ENCODE measurements around the gene FNDC3B.

The FNDC3B gene

DNA sequence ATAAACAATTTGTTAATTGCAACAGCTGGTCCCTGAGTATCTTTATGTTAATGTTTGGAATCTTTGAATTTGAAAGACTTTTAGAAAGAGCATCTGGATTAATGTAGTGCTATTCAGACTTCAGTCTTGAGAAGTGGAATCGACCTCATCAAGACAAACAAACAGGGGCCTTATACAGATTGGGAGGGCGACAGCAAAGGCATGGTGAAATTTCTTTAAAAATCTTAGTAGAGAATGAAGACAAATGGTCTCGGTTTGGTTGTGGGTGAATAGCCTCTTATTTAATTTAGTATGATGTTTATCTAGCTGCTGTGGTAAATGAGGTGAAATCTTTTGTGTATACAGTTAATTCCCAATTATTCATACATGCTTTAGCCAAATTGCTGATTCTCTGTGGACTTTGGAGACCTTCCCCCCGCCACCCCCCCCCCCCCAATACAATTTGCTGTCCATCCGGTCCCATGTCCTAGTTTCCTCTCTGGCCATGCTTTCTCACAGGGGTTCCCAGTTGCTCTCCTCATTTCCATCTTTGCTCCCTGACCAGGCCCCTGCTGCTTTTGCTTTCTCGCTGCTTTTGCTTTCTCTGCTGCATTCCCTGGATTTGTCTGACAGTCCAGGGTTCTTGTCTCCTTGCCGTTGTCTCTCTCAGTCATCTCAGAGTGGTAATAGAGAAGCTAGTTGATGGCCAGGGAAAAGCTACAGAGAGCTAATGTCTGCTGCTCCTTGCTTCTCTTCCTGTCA lies 135.3 kb downstream of the FNDC3B start:
- no peak for DNase-seq

DNA sequence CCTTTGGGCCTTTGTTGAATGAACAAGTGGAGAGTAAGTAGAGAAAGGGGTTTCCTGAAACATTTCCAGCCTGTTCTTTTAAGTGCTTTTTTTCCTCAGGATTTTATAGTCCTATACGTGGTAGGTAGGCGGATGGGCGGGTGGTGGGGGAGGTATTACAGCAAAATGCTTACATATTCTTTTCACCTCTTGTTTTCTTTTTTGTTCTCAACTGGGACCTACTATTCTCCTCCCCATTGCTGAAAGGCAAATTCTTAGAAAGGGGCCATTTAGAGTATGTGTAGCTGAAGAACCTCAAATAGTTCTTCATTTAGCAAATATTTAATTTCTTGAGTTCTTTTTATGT lies 135.8 kb downstream of the FNDC3B start:
- DNase-seq: no peak

DNA sequence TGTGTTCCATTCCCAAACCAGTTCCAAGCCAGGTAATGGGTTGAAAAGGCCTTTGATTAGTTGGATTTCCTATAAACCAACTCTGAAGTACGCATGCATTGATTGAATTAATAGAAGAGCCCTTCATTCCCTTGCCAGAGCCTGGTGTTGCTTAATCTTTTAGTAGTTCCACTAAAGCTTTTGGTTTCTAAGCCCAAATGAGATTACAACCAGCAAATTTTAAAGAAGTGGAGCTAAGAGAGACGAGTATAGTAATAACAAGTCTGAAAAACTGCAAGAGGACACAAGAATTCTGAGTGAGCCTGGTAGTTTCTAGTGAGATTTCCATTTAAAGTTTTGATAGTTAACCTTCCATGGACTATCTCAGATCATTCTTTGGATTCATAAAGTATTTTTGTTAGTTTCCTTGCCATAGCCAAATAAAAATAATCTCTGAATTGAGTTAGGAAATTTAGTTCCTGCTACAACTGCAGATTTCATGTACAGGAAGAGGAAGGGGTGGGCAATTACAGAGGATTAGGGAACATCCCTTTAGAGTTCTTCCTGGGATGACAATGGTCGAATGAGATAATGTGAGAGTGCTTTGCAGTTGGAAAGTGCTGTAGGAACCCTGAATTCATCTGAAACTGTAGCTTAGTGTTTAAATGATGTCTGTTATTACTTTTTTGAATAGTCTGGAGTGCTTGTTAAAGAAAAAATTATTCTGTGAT lies 136.8 kb downstream of the FNDC3B start:
- DNase-seq: no peak

DNA sequence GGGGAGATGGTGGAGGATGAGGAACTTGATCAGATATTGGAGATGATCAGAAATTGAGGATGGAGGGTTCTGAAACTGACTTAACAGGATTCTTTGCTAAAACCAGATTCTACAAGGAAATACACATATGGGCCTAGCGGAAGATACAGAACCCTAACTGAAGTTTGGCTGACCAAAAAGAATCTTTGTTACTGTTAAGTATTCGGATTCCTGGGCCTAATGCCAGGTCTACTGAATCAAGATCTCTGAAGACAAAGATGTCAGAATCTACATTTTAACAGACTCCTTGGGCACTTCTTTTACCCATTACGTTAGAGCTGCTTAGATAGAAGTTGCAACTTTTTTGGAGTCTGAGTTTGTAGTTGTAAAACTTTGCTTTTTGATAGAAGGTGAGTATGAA lies 137.7 kb downstream of the FNDC3B start:
- DNase-seq: no peak

- no peak for DNase-seq
Measured at GRCh38 chr3:172177803-172178316, 138.5 kb downstream of the FNDC3B start.

GRCh38 chr3:172179680-172180399 lies 140.5 kb downstream of the FNDC3B start:
- DNase-seq: no peak

DNA sequence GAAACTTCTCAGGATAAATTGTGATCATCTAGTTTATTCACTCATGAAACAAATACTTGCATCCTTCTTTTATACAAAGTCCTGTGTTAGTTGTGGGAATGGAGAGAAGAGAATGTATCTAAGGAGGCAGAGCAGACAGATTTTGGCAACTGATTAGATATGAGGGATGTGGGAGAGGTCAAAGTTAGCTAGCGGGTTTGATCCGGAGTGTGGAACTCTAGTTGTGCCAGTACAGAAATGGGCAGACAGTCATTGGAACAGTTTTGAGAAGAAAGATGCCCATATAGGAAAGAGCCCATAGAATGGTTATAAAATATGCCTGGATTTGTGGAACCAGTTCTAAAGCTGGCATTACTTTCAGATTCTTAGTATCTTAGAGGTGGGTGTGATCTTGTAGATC lies 141.1 kb downstream of the FNDC3B start:
- DNase-seq: no peak

DNA sequence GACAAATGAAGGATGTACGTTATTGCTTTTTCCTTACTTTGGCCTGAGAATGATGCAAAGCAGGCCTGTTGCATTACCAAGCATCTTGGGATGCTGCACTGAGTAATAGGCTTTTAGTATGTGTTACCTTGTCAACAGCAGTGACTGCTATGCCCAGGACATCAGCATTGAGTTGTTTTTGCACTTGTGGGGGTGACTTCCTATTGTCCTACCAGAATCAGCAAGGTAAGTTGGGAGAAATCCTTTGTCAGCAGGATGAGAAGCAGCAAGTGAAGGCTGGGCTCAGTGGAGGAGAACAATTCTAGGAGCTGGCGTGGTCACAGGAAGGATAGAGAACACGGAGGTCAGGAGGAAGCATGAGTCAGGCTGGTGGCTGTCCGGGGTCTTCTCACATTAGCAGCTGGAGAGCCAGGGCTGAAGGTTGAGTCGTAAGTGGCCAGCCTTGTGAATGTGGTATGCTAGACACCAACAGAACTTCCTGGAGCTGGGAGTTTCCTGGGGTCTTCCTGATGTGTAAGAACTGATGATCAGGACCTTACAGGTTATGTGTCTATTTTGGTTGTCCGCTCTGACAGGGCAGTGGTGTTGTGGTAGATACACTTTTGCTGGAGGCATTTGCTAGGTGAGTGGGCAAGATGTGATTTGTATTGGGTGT lies 142.7 kb downstream of the FNDC3B start:
- no peak for DNase-seq

GRCh38 chr3:172182797-172183196 lies 143.4 kb downstream of the FNDC3B start:
- no peak for DNase-seq

DNA sequence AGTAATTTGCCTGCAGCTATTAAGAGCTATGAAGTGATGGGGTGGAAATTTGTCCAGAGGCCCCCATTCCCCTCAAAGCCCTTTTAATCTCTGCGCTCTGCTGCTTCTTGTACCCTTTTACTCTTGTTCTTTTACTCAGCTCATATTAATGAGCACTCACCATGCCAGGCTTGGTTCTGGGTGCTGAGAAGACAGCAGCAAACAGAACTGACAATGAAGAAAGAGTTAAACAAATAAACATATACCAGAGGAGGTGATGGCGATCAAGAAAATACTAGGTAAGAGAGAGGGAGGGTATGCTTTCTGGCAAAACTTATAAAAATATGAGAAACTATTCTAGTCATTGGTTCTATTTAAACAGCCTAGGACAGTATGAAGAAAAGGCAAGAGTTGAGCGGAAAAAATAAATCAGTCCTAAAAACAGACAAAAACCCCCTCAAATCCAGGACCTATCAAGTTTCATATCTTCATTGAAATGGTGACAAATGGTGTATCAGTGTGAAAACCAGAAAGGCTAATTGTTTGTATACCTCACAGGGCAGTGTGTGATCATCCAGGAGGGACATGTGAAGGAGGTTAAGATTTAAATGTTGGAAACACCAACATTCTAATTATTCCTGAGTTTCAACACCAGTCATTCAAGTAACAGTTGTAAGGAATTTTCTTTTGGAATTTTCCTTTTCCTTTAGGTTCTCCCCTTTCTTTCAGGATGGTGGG lies 144.9 kb downstream of the FNDC3B start:
- no peak for DNase-seq

DNA sequence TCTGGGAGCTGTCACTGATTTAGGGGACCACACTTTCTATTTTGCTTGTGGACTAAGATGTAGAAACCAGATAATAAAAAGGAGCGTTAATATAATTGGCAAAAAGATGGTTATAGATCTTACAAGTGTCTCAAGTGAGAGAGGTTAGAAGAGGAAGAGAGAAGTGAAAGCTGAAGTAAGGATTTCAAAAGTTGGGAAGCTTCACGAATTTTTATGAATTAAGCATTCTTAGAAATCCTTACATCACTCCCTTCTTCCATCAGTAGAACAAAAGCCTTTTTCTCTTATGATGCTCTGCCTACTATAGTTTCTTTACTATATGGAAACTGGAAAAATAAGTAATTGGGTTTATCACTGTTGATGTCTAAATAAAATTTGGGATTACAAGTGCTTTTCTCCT lies 146.5 kb downstream of the FNDC3B start:
- DNase-seq: no peak

GRCh38 chr3:172186607-172187006 lies 147.2 kb downstream of the FNDC3B start:
- DNase-seq: no peak

- no peak for DNase-seq
Measured at GRCh38 chr3:172187511-172187910, 148.1 kb downstream of the FNDC3B start.

GRCh38 chr3:172188511-172188910 lies 149.1 kb downstream of the FNDC3B start:
- DNase-seq: no peak

GRCh38 chr3:172189213-172189612 lies 149.8 kb downstream of the FNDC3B start:
- no peak for DNase-seq

- DNase-seq: no peak
Measured at GRCh38 chr3:172189987-172190603, 150.7 kb downstream of the FNDC3B start.

DNA sequence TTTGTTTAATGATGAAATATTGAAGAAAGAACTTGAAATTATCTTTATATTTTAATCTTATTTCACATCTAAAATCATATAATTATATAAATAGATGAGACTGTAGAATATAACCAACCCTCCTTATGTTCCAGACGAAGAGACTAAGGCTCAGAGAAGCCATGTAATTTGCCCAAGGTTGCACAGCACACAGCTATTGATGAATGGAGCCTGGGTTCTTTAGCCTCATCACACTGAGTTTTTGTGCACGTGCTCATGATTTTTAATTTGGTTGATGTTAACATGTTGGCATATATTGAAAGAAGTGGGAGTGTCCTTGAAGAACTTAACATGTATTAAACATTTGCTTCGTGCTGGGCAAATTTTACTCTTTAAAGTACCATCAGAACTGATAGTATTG lies 151.6 kb downstream of the FNDC3B start:
- no peak for DNase-seq

- DNase-seq: no peak
Measured at GRCh38 chr3:172191629-172192028, 152.3 kb downstream of the FNDC3B start.

DNA sequence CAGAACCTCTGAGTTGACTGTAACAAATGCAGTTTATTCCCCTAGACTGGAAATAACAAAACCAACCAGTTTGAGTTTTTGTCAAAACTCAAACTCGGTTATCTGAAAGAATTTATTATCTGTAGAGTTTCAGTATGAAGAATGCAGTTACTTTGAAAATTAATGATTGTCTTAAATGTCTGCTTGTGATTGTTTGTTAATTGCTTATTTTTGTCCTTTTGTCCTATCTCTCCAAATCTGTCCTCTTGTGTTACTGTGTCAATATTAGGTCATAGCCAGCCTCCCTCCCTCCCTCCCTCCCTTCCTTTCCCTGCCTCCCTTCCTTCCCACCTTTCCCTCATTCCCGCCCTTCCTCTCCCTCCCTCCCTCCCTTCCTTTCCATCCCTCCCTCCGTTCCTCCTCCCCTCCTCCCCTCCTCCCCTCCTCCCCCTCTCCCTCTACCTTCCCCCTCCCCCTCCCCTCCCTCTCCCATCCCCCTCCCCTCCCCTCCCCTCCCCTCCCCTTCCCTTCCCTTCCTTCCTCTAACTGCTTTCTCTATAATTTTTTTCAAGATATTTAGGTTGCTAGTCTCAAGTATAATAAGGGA lies 153.5 kb downstream of the FNDC3B start:
- DNase-seq: no peak

DNA sequence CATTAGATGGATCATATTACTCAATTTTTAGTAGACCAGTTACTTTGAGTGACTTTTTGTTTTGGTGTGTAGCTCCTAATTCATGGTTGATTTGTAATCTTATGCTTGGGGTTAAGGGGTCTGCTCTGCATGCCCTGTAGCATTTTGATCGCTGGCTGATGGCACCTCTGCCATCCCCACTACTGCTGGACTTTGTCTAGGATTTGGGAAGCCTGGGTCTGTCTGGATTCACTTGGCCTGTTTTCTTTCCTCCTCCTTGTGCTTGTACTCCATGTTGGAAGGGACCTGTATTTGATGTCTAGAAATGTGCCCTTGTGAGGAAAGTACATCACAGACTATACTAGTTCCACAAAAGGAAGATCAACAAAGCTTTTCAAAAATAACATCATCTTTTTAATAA lies 154.1 kb downstream of the FNDC3B start:
- DNase-seq: no peak

- DNase-seq: no peak
Measured at GRCh38 chr3:172194702-172195406, 155.5 kb downstream of the FNDC3B start.

Data from stimulated activated CD4-positive, alpha-beta T cell treated with anti-CD3 and anti-CD28 coated beads, Interleukin-4, amount 100 ng/mL, for 1 hour (primary cell).